CD4-positive, CD25-positive, alpha-beta regulatory T cell (primary cell): Measurements from ENCODE around the gene ZFP62. TPM values are rescaled to one million over a fixed set of nuclear protein-coding genes. Genes with fewer than 3 reads are reported as not detected.

Experiments used
- ATAC-seq, 2 donors: fragments of 150-1000 bp; cut with Tn5 transposase; one replicate each; pipeline ENCODE4 v1.10.0; 2021; ENCODE audit warnings: low read depth in 2 of 2, moderate number of reproducible peaks in 2 of 2, moderate library complexity in 1 of 2
- DNase-seq, 3 donors: peaks; one replicate each; pipeline versions ENCODE4 v3.0.0 to v3.0.0-alpha.2; 2012 to 2022; ENCODE audit warnings: mixed read lengths in 1 of 3
- H3K27ac ChIP-seq: one replicate; pipeline ENCODE4 v1.7.0; 2013; ENCODE audit warnings: mild to moderate bottlenecking, low read length; ENCODE audit not compliant: insufficient read depth, poor library complexity, severe bottlenecking
- H3K27me3 ChIP-seq: one replicate; pipeline ENCODE4 v1.7.0; 2013; ENCODE audit warnings: low read length; ENCODE audit not compliant: control insufficient read depth, insufficient read depth
- H3K36me3 ChIP-seq: one replicate; pipeline ENCODE4 v1.7.0; 2013; ENCODE audit warnings: mild to moderate bottlenecking, low read length, moderate library complexity; ENCODE audit not compliant: control insufficient read depth, insufficient read depth
- H3K4me1 ChIP-seq: 2 replicates; pipeline ENCODE4 v1.7.0; 2013; ENCODE audit warnings: mild to moderate bottlenecking, low read length; ENCODE audit not compliant: insufficient read depth, control insufficient read depth, poor library complexity, severe bottlenecking
- H3K4me3 ChIP-seq: one replicate; pipeline ENCODE4 v1.7.0; 2013; ENCODE audit warnings: low read depth, mild to moderate bottlenecking, low read length, moderate library complexity
- H3K9me3 ChIP-seq, 2 experiments: 1 replicate in 1 of 2; 2 replicates in 1 of 2; pipeline ENCODE4 v1.7.0; 2013; ENCODE audit warnings: low read length in 2 of 2, mild to moderate bottlenecking in 1 of 2, moderate library complexity in 1 of 2; ENCODE audit not compliant: control insufficient read depth in 2 of 2
- H3K27ac Mint-ChIP-seq, 3 donors: one replicate each; pipeline ENCODE4 v1.8.0; 2020 to 2022; ENCODE audit warnings: mild to moderate bottlenecking in 3 of 3, mixed read lengths in 3 of 3, moderate library complexity in 2 of 3
- H3K27me3 Mint-ChIP-seq: one replicate; pipeline ENCODE4 v1.8.0; 2022; ENCODE audit warnings: mild to moderate bottlenecking, mixed read lengths
- H3K36me3 Mint-ChIP-seq: one replicate; pipeline ENCODE4 v1.8.0; 2020; ENCODE audit warnings: mixed read lengths
- H3K4me1 Mint-ChIP-seq, 4 donors: one replicate each; pipeline ENCODE4 v1.8.0; 2020 to 2022; ENCODE audit warnings: mixed read lengths in 4 of 4, mild to moderate bottlenecking in 1 of 4
- H3K4me3 Mint-ChIP-seq, 4 donors: one replicate each; pipeline ENCODE4 v1.8.0; 2020 to 2022; ENCODE audit warnings: mild to moderate bottlenecking in 4 of 4, mixed read lengths in 4 of 4, moderate library complexity in 3 of 4
- H3K9me3 Mint-ChIP-seq, 7 donors: one replicate each; pipeline ENCODE4 v1.8.0; 2020 to 2022; ENCODE audit warnings: mixed read lengths in 7 of 7, mild to moderate bottlenecking in 3 of 7, moderate library complexity in 2 of 7
- polyA plus RNA-seq, 4 donors: library from polyadenylated mRNA; unstranded; fragments of 300-500 nt; fragmentation: Illumina TruSeq; gene quantifications; one replicate each; pipeline ENCODE4 v1.2.3, GENCODE V29; 2021
- total RNA-seq: library from RNA; stranded (reverse); gene quantifications from one replicate; pipeline ENCODE4 v1.2.3, GENCODE V29; 2022

ZFP62 gene
- total RNA-seq, result 21.5 TPM
- polyA plus RNA-seq, result 10 to 100 TPM; 21.4 to 31.2 (median 24.8) TPM

GRCh38 chr5:180860887-180861822, at the start of gene ZFP62:
ZFP62 (minus strand) TSS chr5:180861276; CDS start chr5:180861219, 57 bp downstream.
- H3K36me3 ChIP-seq, result peaks cover 4% of the 10 kb centered on the region
- Mint-ChIP-seq H3K36me3 (peaks cover 4% of the 10 kb centered on the region), H3K9me3 (no peaks in the 10 kb centered on the region), H3K27me3 (peaks cover 12% of the 10 kb centered on the region), H3K4me3 (peak within 1 kb of the TSS; percentile 90 to 98 (median 94)), H3K4me1 (peaks cover 14 to 35% (median 20%) of the 10 kb centered on the region in 4 donors), H3K27ac (peak within 1 kb of the TSS; percentile 94 to 96 (median 94))
- peak within 1 kb of the TSS; percentile 86 for H3K27ac ChIP-seq
- DNase-seq (peak; percentile 77 to 94 (median 88)), ATAC-seq (peak; percentile 85 to 89)
- peak within 1 kb of the TSS; percentile 87 for H3K4me3 ChIP-seq
- no peaks in the 10 kb centered on the region for H3K27me3 ChIP-seq
- H3K4me1 ChIP-seq, result peaks cover 20% of the 10 kb centered on the region
- H3K9me3 ChIP-seq, result no peaks in the 10 kb centered on the region

- H3K4me3 Mint-ChIP-seq, result peak overlapping the region in 1 of 4 donors; percentile 2
- DNase-seq (no peak), ATAC-seq (no peak)
- no peaks in the 10 kb centered on the region for H3K36me3 Mint-ChIP-seq
- Histone ChIP-seq H3K27me3 (no peaks in the 10 kb centered on the region), H3K4me3 (no peak overlapping the region), H3K4me1 (peaks cover 9% of the 10 kb centered on the region), H3K36me3 (no peaks in the 10 kb centered on the region), H3K27ac (no peak overlapping the region), H3K9me3 (no peaks in the 10 kb centered on the region)
- H3K27me3 Mint-ChIP-seq, result peaks cover 5% of the 10 kb centered on the region
- peaks cover 0 to 2% (median 0%) of the 10 kb centered on the region in 7 donors for H3K9me3 Mint-ChIP-seq
- peak overlapping the region in 2 of 3 donors; percentile 3 to 58 for H3K27ac Mint-ChIP-seq
- H3K4me1 Mint-ChIP-seq, result peaks cover 5 to 17% (median 12%) of the 10 kb centered on the region in 4 donors
These were observed 49.7 kb upstream of the ZFP62 start for GRCh38 chr5:180910735-180911134.

- H3K9me3 ChIP-seq, result no peaks in the 10 kb centered on the region
- no peak for ATAC-seq
- no peaks in the 10 kb centered on the region for H3K36me3 ChIP-seq
- Mint-ChIP-seq H3K27me3 (peaks cover 5% of the 10 kb centered on the region), H3K4me3 (no peak overlapping the region), H3K36me3 (no peaks in the 10 kb centered on the region), H3K9me3 (peaks cover 0 to 2% (median 0%) of the 10 kb centered on the region in 7 donors), H3K27ac (peak overlapping the region in 2 of 3 donors; percentile 6 to 58), H3K4me1 (peaks cover 5 to 17% (median 12%) of the 10 kb centered on the region in 4 donors)
- DNase-seq, result no peak
- no peak overlapping the region for H3K27ac ChIP-seq
- H3K27me3 ChIP-seq, result no peaks in the 10 kb centered on the region
- no peak overlapping the region for H3K4me3 ChIP-seq
- H3K4me1 ChIP-seq, result peaks cover 9% of the 10 kb centered on the region
These were observed 49.1 kb upstream of the ZFP62 start for GRCh38 chr5:180910182-180910581.

GRCh38 chr5:180909782-180910181, 48.7 kb upstream of the ZFP62 start:
- H3K4me1 Mint-ChIP-seq, result peaks cover 5 to 17% (median 12%) of the 10 kb centered on the region in 4 donors
- peak overlapping the region in 2 of 3 donors; percentile 6 to 58 for H3K27ac Mint-ChIP-seq
- Histone ChIP-seq H3K9me3 (no peaks in the 10 kb centered on the region), H3K36me3 (no peaks in the 10 kb centered on the region), H3K27ac (no peak overlapping the region), H3K4me1 (peaks cover 9% of the 10 kb centered on the region), H3K4me3 (no peak overlapping the region), H3K27me3 (no peaks in the 10 kb centered on the region)
- no peak overlapping the region for H3K4me3 Mint-ChIP-seq
- H3K27me3 Mint-ChIP-seq, result peaks cover 5% of the 10 kb centered on the region
- H3K36me3 Mint-ChIP-seq, result no peaks in the 10 kb centered on the region
- H3K9me3 Mint-ChIP-seq, result peaks cover 0 to 2% (median 0%) of the 10 kb centered on the region in 7 donors
- DNase-seq (peak in 1 of 3 donors; percentile 32), ATAC-seq (no peak)

- no peak overlapping the region for H3K27ac ChIP-seq
- no peak for ATAC-seq
- H3K27ac Mint-ChIP-seq, result peak overlapping the region in 2 of 3 donors; percentile 58 to 82
- H3K9me3 ChIP-seq, result no peaks in the 10 kb centered on the region
- H3K4me1 ChIP-seq, result peaks cover 9% of the 10 kb centered on the region
- peaks cover 0 to 2% (median 0%) of the 10 kb centered on the region in 7 donors for H3K9me3 Mint-ChIP-seq
- no peaks in the 10 kb centered on the region for H3K36me3 ChIP-seq
- H3K27me3 Mint-ChIP-seq, result peaks cover 5% of the 10 kb centered on the region
- peaks cover 5 to 17% (median 12%) of the 10 kb centered on the region in 4 donors for H3K4me1 Mint-ChIP-seq
- no peak overlapping the region for H3K4me3 ChIP-seq
- H3K4me3 Mint-ChIP-seq, result peak overlapping the region in 3 of 4 donors; percentile 4 to 38 (median 36)
- no peaks in the 10 kb centered on the region for H3K36me3 Mint-ChIP-seq
- DNase-seq, result peak in 1 of 3 donors; percentile 13
- no peaks in the 10 kb centered on the region for H3K27me3 ChIP-seq
These were observed 48.1 kb upstream of the ZFP62 start for GRCh38 chr5:180908998-180909731.

- Histone ChIP-seq H3K9me3 (no peaks in the 10 kb centered on the region), H3K36me3 (no peaks in the 10 kb centered on the region), H3K4me1 (peaks cover 9% of the 10 kb centered on the region), H3K27ac (no peak overlapping the region), H3K4me3 (no peak overlapping the region), H3K27me3 (no peaks in the 10 kb centered on the region)
- ATAC-seq, result no peak
- Mint-ChIP-seq H3K27ac (peak overlapping the region in 1 of 3 donors; percentile 58), H3K9me3 (peaks cover 0 to 2% (median 0%) of the 10 kb centered on the region in 7 donors), H3K36me3 (no peaks in the 10 kb centered on the region), H3K27me3 (peaks cover 5% of the 10 kb centered on the region), H3K4me1 (peaks cover 5 to 17% (median 12%) of the 10 kb centered on the region in 4 donors), H3K4me3 (peak overlapping the region in 1 of 4 donors; percentile 4)
- DNase-seq, result no peak
These were observed 47.3 kb upstream of the ZFP62 start for GRCh38 chr5:180908400-180908799.

- Mint-ChIP-seq H3K4me3 (peak overlapping the region in 1 of 4 donors; percentile 10), H3K36me3 (no peaks in the 10 kb centered on the region), H3K4me1 (peaks cover 0 to 9% (median 2%) of the 10 kb centered on the region in 4 donors), H3K9me3 (no peaks in the 10 kb centered on the region), H3K27ac (peak overlapping the region in 1 of 3 donors; percentile 59), H3K27me3 (no peaks in the 10 kb centered on the region)
- DNase-seq (peak in 1 of 3 donors; percentile 9), ATAC-seq (no peak)
- H3K4me1 ChIP-seq, result no peaks in the 10 kb centered on the region
- H3K27me3 ChIP-seq, result no peaks in the 10 kb centered on the region
- H3K27ac ChIP-seq, result no peak overlapping the region
- no peaks in the 10 kb centered on the region for H3K9me3 ChIP-seq
- no peak overlapping the region for H3K4me3 ChIP-seq
- H3K36me3 ChIP-seq, result no peaks in the 10 kb centered on the region
These were observed 40.4 kb upstream of the ZFP62 start for GRCh38 chr5:180901319-180902009.
